Aorta (tissue), 5 donors: ENCODE data around the gene SLC5A10. TPM values are rescaled to one million over a fixed set of nuclear protein-coding genes. Genes with fewer than 3 reads are reported as not detected.

Experiments used
- ATAC-seq: fragments of 200-7000 bp; cut with Tn5 transposase; one replicate; pipeline ENCODE4 v1.9.1; 2022; ENCODE audit warnings: moderate library complexity; ENCODE audit not compliant: low FRiP score
- DNase-seq, 2 donors: peaks; one replicate each; pipeline ENCODE4 v3.0.0-alpha.2; 2020
- H3K27ac ChIP-seq, 2 donors: one replicate each; pipeline ENCODE4 v1.5.1; 2013; ENCODE audit warnings: low read length in 2 of 2, mild to moderate bottlenecking in 2 of 2, moderate library complexity in 2 of 2, control low read depth in 1 of 2, inconsistent platforms in 1 of 2, low read depth in 1 of 2
- H3K27me3 ChIP-seq, 2 donors: one replicate each; pipeline ENCODE4 v1.6.1; 2013; ENCODE audit warnings: control low read depth in 1 of 2, low read length in 1 of 2, mild to moderate bottlenecking in 1 of 2, moderate library complexity in 1 of 2; ENCODE audit not compliant: insufficient read depth in 2 of 2, control insufficient read depth in 1 of 2
- H3K36me3 ChIP-seq, 2 donors: one replicate each; pipeline ENCODE4 v1.6.1; 2013; ENCODE audit warnings: control low read depth in 1 of 2, low read length in 1 of 2, mild to moderate bottlenecking in 1 of 2; ENCODE audit not compliant: insufficient read depth in 2 of 2, control insufficient read depth in 1 of 2
- H3K4me1 ChIP-seq, 2 donors: one replicate each; pipeline ENCODE4 v1.6.1; 2013; ENCODE audit warnings: low read length in 2 of 2, control low read depth in 1 of 2, mild to moderate bottlenecking in 1 of 2, moderate library complexity in 1 of 2; ENCODE audit not compliant: insufficient read depth in 2 of 2, control insufficient read depth in 1 of 2
- H3K4me3 ChIP-seq, 2 donors: one replicate each; pipeline ENCODE4 v1.5.1; 2013; ENCODE audit warnings: low read length in 2 of 2, control low read depth in 1 of 2, mild to moderate bottlenecking in 1 of 2
- H3K9me3 ChIP-seq: one replicate; pipeline ENCODE4 v1.6.1; 2013; ENCODE audit warnings: mild to moderate bottlenecking, low read length; ENCODE audit not compliant: control insufficient read depth
- WGBS, 2 donors: extraction: QIAGEN DNeasy Blood & Tissue Kit; methylation state at CpG; one replicate each; pipeline ENCODE4 v1.1.7; 2013; 5-methylcytosine and 5-hydroxymethylcytosine counted together
- intact Hi-C, 2 donors: fragments of 100-400 bp; cut with DNase I; formaldehyde crosslinking; loops; one replicate each; pipeline versions ENCODE4 v1.14.2 to v1.15.0; 2022
- polyA plus RNA-seq, 2 donors: library from polyadenylated mRNA; stranded (reverse); fragments of 200-250 nt; gene quantifications; one replicate each; pipeline ENCODE4 v1.2.3, GENCODE V29; 2013
- total RNA-seq, 2 donors: library from RNA; stranded (reverse); fragmentation: NEBNext Ultra II Directional; extraction: Animal tissue kit (Norgen Biotek cat#: 25700); gene quantifications; one replicate each; pipeline ENCODE4 v1.2.1, GENCODE V29; 2021
- donor health status: healthy with polysubstance abuse.
- donor health status: Bipolar disorder and iron deficiency.
- donor health status: DM: no; HTN: no; CAD: no.
- donor health status: DM: no; HTN: no; CAD: no.
- donor health status: DM: yes; HTN: yes; CAD: no.

Gene SLC5A10
- total and polyA plus RNA-seq, 4 donors, result 0.23 TPM; not detected in 3

DNA sequence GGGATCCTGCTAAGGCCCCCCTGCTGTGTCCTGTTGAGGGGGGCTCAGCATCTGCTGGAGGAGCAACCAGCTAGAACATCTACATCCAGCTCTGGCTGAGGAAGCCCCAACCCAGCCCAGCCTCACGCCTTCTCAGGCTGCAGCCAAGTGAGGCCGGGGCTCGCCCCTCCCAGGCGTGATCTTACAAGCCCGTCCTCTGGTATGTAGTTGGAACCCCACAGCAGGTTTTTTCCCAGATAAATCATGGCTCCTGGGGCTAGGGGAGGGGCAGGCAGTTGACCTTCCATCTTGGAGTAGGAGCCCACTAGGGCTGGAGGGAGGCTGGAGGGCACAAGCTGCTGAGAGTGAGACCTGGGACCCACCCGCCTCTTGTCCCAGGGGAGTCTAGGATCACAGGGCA, 47.9 kb downstream of the SLC5A10 start:
- no peak for ATAC-seq
- no peak overlapping the region for H3K4me3 ChIP-seq

DNA sequence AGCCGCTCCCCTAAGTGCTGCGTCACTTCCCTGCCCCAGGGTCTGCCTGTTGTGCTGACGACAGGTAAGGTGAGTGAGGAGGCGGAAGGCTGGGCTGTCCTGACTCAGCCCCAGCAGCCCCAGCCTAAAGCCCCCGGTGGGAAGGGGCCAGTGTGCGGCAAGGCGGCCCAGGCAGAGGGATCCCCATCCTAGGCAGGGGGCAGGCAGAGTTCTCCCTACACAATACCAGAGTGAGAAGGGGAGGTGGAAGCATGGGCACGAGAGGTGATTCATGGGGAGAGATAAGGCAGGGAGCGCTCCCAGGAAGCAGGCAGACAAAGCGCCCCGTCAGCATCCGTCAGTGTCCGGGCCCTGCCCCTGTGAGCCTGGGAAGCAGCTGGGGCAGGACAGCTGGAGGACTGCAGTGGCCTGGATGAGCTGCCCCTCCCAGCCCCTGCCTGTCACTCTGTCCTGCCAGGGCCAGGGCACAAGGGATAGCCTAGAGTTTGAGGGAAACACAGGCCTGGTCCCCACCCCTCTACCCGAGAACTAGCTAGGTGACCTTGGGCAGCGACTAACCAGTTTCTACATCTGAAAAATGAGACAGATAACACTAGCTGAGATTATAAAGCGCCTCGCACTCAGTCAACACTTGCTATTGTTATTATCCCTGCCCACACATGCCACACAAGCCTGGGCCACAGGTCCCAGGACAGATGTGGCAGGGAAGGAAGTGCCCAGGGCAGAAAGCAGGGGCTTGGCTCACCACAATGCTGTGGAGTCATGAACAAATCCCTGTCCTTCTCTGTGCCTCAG, 48.8 kb downstream of the SLC5A10 start:
- no peak for DNase-seq
- 85 to 86% methylated on average over 17 of the region's 17 CpGs for WGBS, 2 donors
- Histone ChIP-seq H3K36me3 (no peaks in the 10 kb centered on the region), H3K4me1 (no peaks in the 10 kb centered on the region), H3K9me3 (no peaks in the 10 kb centered on the region), H3K27ac (no peak overlapping the region), H3K4me3 (no peak overlapping the region), H3K27me3 (no peaks in the 10 kb centered on the region)
- no peak for ATAC-seq
- intact Hi-C loops, result no loop called here

More for the DNA sequence above, 47.9 kb downstream of the SLC5A10 start:
- H3K36me3 ChIP-seq, result no peaks in the 10 kb centered on the region
- 88 to 89% methylated on average over 6 of the region's 6 CpGs for WGBS, 2 donors
- no peak for DNase-seq
- H3K27me3 ChIP-seq, result no peaks in the 10 kb centered on the region
- H3K27ac ChIP-seq, result no peak overlapping the region
- intact Hi-C loops, result no loop called here
- H3K9me3 ChIP-seq, result no peaks in the 10 kb centered on the region
- H3K4me1 ChIP-seq, result no peaks in the 10 kb centered on the region

GRCh38 chr17:19001907-19002590, 50.1 kb downstream of the SLC5A10 start:
- intact Hi-C loops, result no loop called here
- Histone ChIP-seq H3K4me3 (no peak overlapping the region), H3K4me1 (no peaks in the 10 kb centered on the region), H3K27ac (no peak overlapping the region), H3K27me3 (no peaks in the 10 kb centered on the region), H3K9me3 (no peaks in the 10 kb centered on the region), H3K36me3 (no peaks in the 10 kb centered on the region)
- DNase-seq, result no peak
- no peak for ATAC-seq
- 53 to 56% methylated on average over 7 of the region's 7 CpGs for WGBS, 2 donors

- Histone ChIP-seq H3K27me3 (no peaks in the 10 kb centered on the region), H3K9me3 (no peaks in the 10 kb centered on the region), H3K4me1 (no peaks in the 10 kb centered on the region), H3K4me3 (no peak overlapping the region), H3K36me3 (no peaks in the 10 kb centered on the region), H3K27ac (no peak overlapping the region)
- WGBS, 2 donors, result 91% methylated on average over 11 of the region's 11 CpGs
- ATAC-seq (no peak), DNase-seq (no peak)
- intact Hi-C loops, result no loop called here
Measured at GRCh38 chr17:19002805-19003542, 51.0 kb downstream of the SLC5A10 start.

- Histone ChIP-seq H3K4me3 (peak overlapping the region; percentile 65 to 70), H3K9me3 (no peaks in the 10 kb centered on the region), H3K27ac (peak overlapping the region; percentile 23 to 38), H3K27me3 (no peaks in the 10 kb centered on the region), H3K36me3 (no peaks in the 10 kb centered on the region), H3K4me1 (no peaks in the 10 kb centered on the region)
- ATAC-seq, result peak; percentile 26
- WGBS, 2 donors, result 37% methylated on average over 72 to 73 of the region's 73 CpGs
- DNase-seq, result peak in 1 of 2 donors; percentile 84
- intact Hi-C loops, result no loop called here
Measured at GRCh38 chr17:19003543-19004420, 51.8 kb downstream of the SLC5A10 start.

DNA sequence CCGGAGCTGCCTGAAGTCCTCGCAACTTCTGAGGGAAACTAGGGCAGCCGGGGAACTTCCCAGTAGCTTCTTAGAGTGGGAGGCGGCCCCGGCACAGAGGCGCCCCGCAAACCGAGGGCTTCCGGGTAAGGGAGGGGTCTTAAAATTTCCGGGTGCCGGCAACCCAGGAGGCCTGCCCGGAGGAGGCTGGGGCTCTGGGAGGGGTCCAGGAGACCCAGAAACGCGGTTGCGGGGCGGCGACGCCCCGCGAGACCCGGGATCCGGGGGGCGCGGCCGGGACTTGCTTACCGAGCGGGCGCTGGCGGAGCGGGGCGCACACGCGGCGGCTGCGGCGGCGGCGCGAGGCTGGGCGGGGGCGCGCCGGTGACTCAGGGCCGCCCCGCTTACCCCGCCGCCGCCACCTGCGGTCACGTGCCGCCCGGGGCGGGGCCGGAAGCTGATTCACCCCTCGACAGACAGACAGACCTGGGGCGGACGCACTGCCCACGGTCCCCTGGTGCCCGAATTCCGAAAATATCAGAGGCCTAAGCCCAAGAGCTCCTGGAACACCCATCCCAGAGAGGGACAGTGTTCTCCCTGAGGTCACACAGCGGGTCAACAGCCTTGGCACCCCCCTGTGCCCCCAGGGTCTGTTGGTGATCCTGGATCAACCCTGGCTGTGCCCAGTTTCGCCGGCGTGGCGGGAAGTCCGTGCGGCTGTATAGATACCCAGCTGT, 52.6 kb downstream of the SLC5A10 start, which contains the start of gene FAM83G:
FAM83G (minus strand) TSS at position 344 of the 716 bp plus-strand sequence. CDS start 723 bp downstream, outside the sequence.
- peak within 1 kb of the TSS; percentile 23 to 38 for H3K27ac ChIP-seq
- intact Hi-C loops, result no loop called here
- ATAC-seq, result peak; percentile 27
- H3K36me3 ChIP-seq, result no peaks in the 10 kb centered on the region
- H3K9me3 ChIP-seq, result no peaks in the 10 kb centered on the region
- peak within 1 kb of the TSS; percentile 65 to 70 for H3K4me3 ChIP-seq
- H3K27me3 ChIP-seq, result no peaks in the 10 kb centered on the region
- DNase-seq, result peak; percentile 84 to 96
- no peaks in the 10 kb centered on the region for H3K4me1 ChIP-seq
- WGBS, 2 donors, result 4 to 10% methylated on average over 37 to 67 of the region's 67 CpGs

DNA sequence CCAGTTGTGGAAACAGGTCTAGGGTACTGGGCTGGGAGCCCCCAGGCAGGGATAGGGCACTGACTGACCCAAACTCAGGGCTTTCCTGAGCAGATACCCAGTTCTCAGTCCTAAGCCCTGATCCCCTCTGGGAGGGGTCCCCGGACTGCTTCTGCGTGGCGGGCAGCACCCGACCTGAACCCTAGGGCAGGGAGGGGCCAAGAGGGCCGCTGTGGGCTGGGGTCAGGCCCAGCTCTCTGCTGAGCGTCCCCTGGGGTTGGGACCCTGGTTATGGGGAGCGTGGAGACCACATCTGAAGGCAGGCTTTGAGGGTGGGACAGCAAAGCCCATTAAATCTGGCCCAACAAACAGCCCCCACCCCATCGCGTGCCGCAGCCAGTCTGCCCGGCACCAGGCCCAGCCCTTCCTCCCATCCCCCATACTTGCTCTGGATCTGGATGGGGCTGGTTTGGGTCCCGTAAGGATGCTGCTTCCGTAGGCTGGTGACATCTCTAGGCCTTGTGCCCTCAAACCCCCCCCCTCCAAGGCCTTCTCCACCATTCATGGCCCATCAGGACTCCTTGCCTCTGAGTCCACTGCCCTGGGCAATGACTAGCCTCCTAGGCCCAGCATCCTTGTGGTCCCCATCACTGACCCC, 53.3 kb downstream of the SLC5A10 start:
- Histone ChIP-seq H3K36me3 (no peaks in the 10 kb centered on the region), H3K9me3 (no peaks in the 10 kb centered on the region), H3K27me3 (no peaks in the 10 kb centered on the region), H3K4me3 (peak overlapping the region in 1 of 2 donors; percentile 65), H3K27ac (no peak overlapping the region), H3K4me1 (no peaks in the 10 kb centered on the region)
- ATAC-seq (peak; percentile 4), DNase-seq (no peak)
- 88 to 89% methylated on average over 13 of the region's 13 CpGs for WGBS, 2 donors
- intact Hi-C loops, result no loop called here
